Measurements from ENCODE around the gene PEX26.
A peak's percentile ranks its signal among the peaks of the same experiment; 100 is the strongest.
"Not testable (repeated sequence)": the region's sequence is repeated elsewhere in the genome, so short reads cannot be mapped to it uniquely, and the experiment has no call there.

PEX26 gene

GRCh38 chr22:18121954-18122554 lies 44.3 kb downstream of the PEX26 start:
- DNase-seq, result no peak

- not testable (repeated sequence) for DNase-seq
Measured at GRCh38 chr22:18123476-18124025, 45.8 kb downstream of the PEX26 start.

GRCh38 chr22:18126606-18127005 lies 48.8 kb downstream of the PEX26 start:
- DNase-seq, result no peak

GRCh38 chr22:18130018-18130417 lies 52.2 kb downstream of the PEX26 start:
- no peak for DNase-seq

GRCh38 chr22:18130699-18131429 lies 53.1 kb downstream of the PEX26 start:
- no peak for DNase-seq

GRCh38 chr22:18133452-18133851 lies 55.7 kb downstream of the PEX26 start:
- no peak for DNase-seq

- peak; percentile 89 for DNase-seq
Measured at GRCh38 chr22:18136563-18137320, 59.0 kb downstream of the PEX26 start.

- not testable (repeated sequence) for DNase-seq
Measured at GRCh38 chr22:18141004-18141403, 63.2 kb downstream of the PEX26 start.

GRCh38 chr22:18144105-18144504 lies 66.3 kb downstream of the PEX26 start:
- DNase-seq, result no peak

- no peak for DNase-seq
Measured at GRCh38 chr22:18145676-18146388, 68.0 kb downstream of the PEX26 start.

GRCh38 chr22:18146389-18146753 lies 68.6 kb downstream of the PEX26 start:
- DNase-seq, result no peak

- no peak for DNase-seq
Measured at GRCh38 chr22:18147791-18148190, 70.0 kb downstream of the PEX26 start.

GRCh38 chr22:18148293-18148965 lies 70.6 kb downstream of the PEX26 start:
- no peak for DNase-seq

GRCh38 chr22:18152519-18152918 lies 74.7 kb downstream of the PEX26 start:
- DNase-seq, result no peak

GRCh38 chr22:18154821-18155390 lies 77.1 kb downstream of the PEX26 start:
- no peak for DNase-seq
